Activated naive CD4-positive, alpha-beta T cell treated with anti-CD3 and anti-CD28 coated beads, Interleukin-2, amount 50 U/mL, for 72 hours (primary cell): ENCODE data around the gene PLXNC1. TPM values are rescaled to one million over a fixed set of nuclear protein-coding genes. Genes with fewer than 3 reads are reported as not detected.
A peak's percentile ranks its signal among the peaks of the same experiment; 100 is the strongest.

Experiments used
- ATAC-seq, 2 donors: fragments of 150-1000 bp; cut with Tn5 transposase; 2 replicates each; pipeline ENCODE4 v1.10.0; 2021; ENCODE audit warnings: mild to moderate bottlenecking in 2 of 2, moderate library complexity in 2 of 2
- DNase-seq, 2 donors: peaks; one replicate each; pipeline ENCODE4 v3.0.0; 2021 to 2022; ENCODE audit warnings: low spot score in 2 of 2
- H3K27ac Mint-ChIP-seq, 2 donors: one replicate each; pipeline ENCODE4 v1.8.0; 2022; ENCODE audit warnings: mild to moderate bottlenecking in 2 of 2, mixed read lengths in 2 of 2
- H3K36me3 Mint-ChIP-seq, 2 donors: one replicate each; pipeline ENCODE4 v1.8.0; 2022; ENCODE audit warnings: mixed read lengths in 2 of 2
- H3K9me3 Mint-ChIP-seq, 2 donors: one replicate each; pipeline ENCODE4 v1.8.0; 2022; ENCODE audit warnings: mixed read lengths in 2 of 2
- total RNA-seq, 2 donors: library from RNA; stranded (reverse); gene quantifications; one replicate each; pipeline ENCODE4 v1.2.3, GENCODE V29; 2022

Gene PLXNC1
- total RNA-seq, 2 donors from 2014 or later = 3.1 to 9.2 TPM

GRCh38 chr12:94250130-94250529 is 101.8 kb downstream of the PLXNC1 start:
- Mint-ChIP-seq H3K9me3 (no peaks in the 10 kb centered on the region), H3K36me3 (peaks cover 0 to 2% of the 10 kb centered on the region in 2 donors), H3K27ac (no peak overlapping the region)
- DNase-seq (no peak), ATAC-seq (no peak)

- no peak for DNase-seq
- ATAC-seq = no peak
- H3K27ac Mint-ChIP-seq = no peak overlapping the region
- H3K9me3 Mint-ChIP-seq = no peaks in the 10 kb centered on the region
- peaks cover 10 to 11% of the 10 kb centered on the region in 2 donors for H3K36me3 Mint-ChIP-seq
These were observed 105.9 kb downstream of the PLXNC1 start for GRCh38 chr12:94254270-94254669.

- no peak for DNase-seq
- Mint-ChIP-seq H3K27ac (no peak overlapping the region), H3K9me3 (no peaks in the 10 kb centered on the region), H3K36me3 (peaks cover 10 to 11% of the 10 kb centered on the region in 2 donors)
- no peak for ATAC-seq
These were observed 106.6 kb downstream of the PLXNC1 start for GRCh38 chr12:94255006-94255405.

- Mint-ChIP-seq H3K27ac (no peak overlapping the region), H3K9me3 (no peaks in the 10 kb centered on the region), H3K36me3 (peaks cover 10 to 11% of the 10 kb centered on the region in 2 donors)
- DNase-seq (no peak), ATAC-seq (no peak)
These were observed 107.1 kb downstream of the PLXNC1 start for GRCh38 chr12:94255428-94255827.

- H3K27ac Mint-ChIP-seq = no peak overlapping the region
- ATAC-seq (no peak), DNase-seq (no peak)
- peaks cover 10 to 11% of the 10 kb centered on the region in 2 donors for H3K36me3 Mint-ChIP-seq
- H3K9me3 Mint-ChIP-seq = no peaks in the 10 kb centered on the region
These were observed 110.2 kb downstream of the PLXNC1 start for GRCh38 chr12:94258593-94258992.

GRCh38 chr12:94260017-94260416 is 111.6 kb downstream of the PLXNC1 start:
- no peak for ATAC-seq
- Mint-ChIP-seq H3K9me3 (no peaks in the 10 kb centered on the region), H3K27ac (no peak overlapping the region), H3K36me3 (peaks cover 10 to 13% of the 10 kb centered on the region in 2 donors)
- no peak for DNase-seq

- ATAC-seq (no peak), DNase-seq (no peak)
- H3K27ac Mint-ChIP-seq = no peak overlapping the region
- H3K9me3 Mint-ChIP-seq = no peaks in the 10 kb centered on the region
- H3K36me3 Mint-ChIP-seq = peaks cover 10 to 16% of the 10 kb centered on the region in 2 donors
These were observed 112.3 kb downstream of the PLXNC1 start for GRCh38 chr12:94260717-94261116.

- DNase-seq (no peak), ATAC-seq (no peak)
- Mint-ChIP-seq H3K9me3 (peaks cover 0 to 4% of the 10 kb centered on the region in 2 donors), H3K27ac (no peak overlapping the region), H3K36me3 (peaks cover 6 to 20% of the 10 kb centered on the region in 2 donors)
These were observed 112.7 kb downstream of the PLXNC1 start for GRCh38 chr12:94261119-94261518.

GRCh38 chr12:94261786-94262185 is 113.4 kb downstream of the PLXNC1 start:
- Mint-ChIP-seq H3K36me3 (peaks cover under 1 to 18% of the 10 kb centered on the region in 2 donors), H3K27ac (peak overlapping the region; percentile 92 to 96), H3K9me3 (peaks cover 0 to 4% of the 10 kb centered on the region in 2 donors)
- ATAC-seq (no peak), DNase-seq (no peak)

GRCh38 chr12:94262228-94263010 is 114.0 kb downstream of the PLXNC1 start:
- peak; percentile 60 to 79 for DNase-seq
- H3K27ac Mint-ChIP-seq = peak overlapping the region; percentile 92 to 96
- peak; percentile 79 to 80 for ATAC-seq
- peaks cover 0 to 4% of the 10 kb centered on the region in 2 donors for H3K9me3 Mint-ChIP-seq
- peaks cover 5 to 22% of the 10 kb centered on the region in 2 donors for H3K36me3 Mint-ChIP-seq

GRCh38 chr12:94263011-94263811 is 114.8 kb downstream of the PLXNC1 start:
- peaks cover 5 to 26% of the 10 kb centered on the region in 2 donors for H3K36me3 Mint-ChIP-seq
- peaks cover 0 to 4% of the 10 kb centered on the region in 2 donors for H3K9me3 Mint-ChIP-seq
- ATAC-seq (peak; percentile 76 to 85), DNase-seq (peak; percentile 46 to 81)
- H3K27ac Mint-ChIP-seq = peak overlapping the region; percentile 92 to 96

GRCh38 chr12:94263905-94264561 is 115.7 kb downstream of the PLXNC1 start:
- peaks cover 0 to 4% of the 10 kb centered on the region in 2 donors for H3K9me3 Mint-ChIP-seq
- no peak for DNase-seq
- H3K27ac Mint-ChIP-seq = peak overlapping the region in 1 of 2 donors; percentile 92
- H3K36me3 Mint-ChIP-seq = peaks cover 5 to 26% of the 10 kb centered on the region in 2 donors
- ATAC-seq = no peak

GRCh38 chr12:94264736-94265485 is 116.5 kb downstream of the PLXNC1 start:
- Mint-ChIP-seq H3K27ac (no peak overlapping the region), H3K9me3 (peaks cover 0 to 4% of the 10 kb centered on the region in 2 donors), H3K36me3 (peaks cover 5 to 26% of the 10 kb centered on the region in 2 donors)
- DNase-seq (no peak), ATAC-seq (no peak)

- ATAC-seq (no peak), DNase-seq (no peak)
- no peak overlapping the region for H3K27ac Mint-ChIP-seq
- peaks cover 0 to 4% of the 10 kb centered on the region in 2 donors for H3K9me3 Mint-ChIP-seq
- H3K36me3 Mint-ChIP-seq = peaks cover 5 to 26% of the 10 kb centered on the region in 2 donors
These were observed 117.2 kb downstream of the PLXNC1 start for GRCh38 chr12:94265539-94265938.

- Mint-ChIP-seq H3K9me3 (peaks cover 0 to 4% of the 10 kb centered on the region in 2 donors), H3K27ac (no peak overlapping the region), H3K36me3 (peaks cover 5 to 26% of the 10 kb centered on the region in 2 donors)
- DNase-seq (no peak), ATAC-seq (no peak)
These were observed 117.8 kb downstream of the PLXNC1 start for GRCh38 chr12:94265966-94266745.
